ENCODE data around the gene EIF2B1. TPM values are rescaled to one million over a fixed set of nuclear protein-coding genes. Genes with fewer than 3 reads are reported as not detected.

EIF2B1 gene
- total RNA-seq, 1 donor from 2014 or later: 80.0 TPM

- Histone ChIP-seq H3K4me3 (ENCODE audit: low read depth, low read length) (peak overlapping the region; percentile 93), H3K36me3 (ENCODE audit: control insufficient read depth, insufficient read depth, low read length) (no peaks in the 10 kb centered on the region), H3K27me3 (ENCODE audit: control insufficient read depth, insufficient read depth, low read length) (no peaks in the 10 kb centered on the region)
- DNase-seq (ENCODE audit: low read depth): no peak
- TF ChIP-seq CTCF (IDR thresholded peaks at IDR 0.05; ENCODE audit: insufficient read depth, low read length, poor library complexity, severe bottlenecking): no peak
These were observed 30.8 kb downstream of the EIF2B1 start for GRCh38 chr12:123602651-123603195.

GRCh38 chr12:123601602-123602489, 31.6 kb downstream of the EIF2B1 start, which contains the start of gene DDX55:
DDX55 (plus strand) TSS chr12:123602099; CDS start chr12:123602149, 50 bp downstream.
- DNase-seq (ENCODE audit: low read depth): no peak
- Histone ChIP-seq H3K4me3 (ENCODE audit: low read depth, low read length) (peak within 1 kb of the TSS; percentile 93), H3K36me3 (ENCODE audit: control insufficient read depth, insufficient read depth, low read length) (no peaks in the 10 kb centered on the region)

GRCh38 chr12:123599721-123600120, 33.8 kb downstream of the EIF2B1 start:
- no peak for DNase-seq (ENCODE audit: low read depth)
- TF ChIP-seq CTCF (IDR thresholded peaks at IDR 0.05; ENCODE audit: insufficient read depth, low read length, poor library complexity, severe bottlenecking): no peak
- Histone ChIP-seq H3K36me3 (ENCODE audit: control insufficient read depth, insufficient read depth, low read length) (no peaks in the 10 kb centered on the region), H3K27me3 (ENCODE audit: control insufficient read depth, insufficient read depth, low read length) (no peaks in the 10 kb centered on the region), H3K4me3 (ENCODE audit: low read depth, low read length) (no peak overlapping the region)

More at GRCh38 chr12:123601602-123602489, 31.6 kb downstream of the EIF2B1 start, which contains the start of gene DDX55:
- no peaks in the 10 kb centered on the region for H3K27me3 ChIP-seq (ENCODE audit: control insufficient read depth, insufficient read depth, low read length)
- TF ChIP-seq CTCF (IDR thresholded peaks at IDR 0.05; ENCODE audit: insufficient read depth, low read length, poor library complexity, severe bottlenecking): peak; percentile 37

GRCh38 chr12:123599310-123599709, 34.2 kb downstream of the EIF2B1 start:
- Histone ChIP-seq H3K27me3 (ENCODE audit: control insufficient read depth, insufficient read depth, low read length) (no peaks in the 10 kb centered on the region), H3K36me3 (ENCODE audit: control insufficient read depth, insufficient read depth, low read length) (no peaks in the 10 kb centered on the region), H3K4me3 (ENCODE audit: low read depth, low read length) (no peak overlapping the region)
- DNase-seq (ENCODE audit: low read depth): no peak
- no peak for TF ChIP-seq CTCF (IDR thresholded peaks at IDR 0.05; ENCODE audit: insufficient read depth, low read length, poor library complexity, severe bottlenecking)

- Histone ChIP-seq H3K4me3 (ENCODE audit: low read depth, low read length) (no peak overlapping the region), H3K36me3 (ENCODE audit: control insufficient read depth, insufficient read depth, low read length) (no peaks in the 10 kb centered on the region), H3K27me3 (ENCODE audit: control insufficient read depth, insufficient read depth, low read length) (no peaks in the 10 kb centered on the region)
- TF ChIP-seq CTCF (IDR thresholded peaks at IDR 0.05; ENCODE audit: insufficient read depth, low read length, poor library complexity, severe bottlenecking): no peak
- DNase-seq (ENCODE audit: low read depth): no peak
These were observed 35.0 kb downstream of the EIF2B1 start for GRCh38 chr12:123598522-123598921.
